GM10266 (cell line): ENCODE results near the gene DDHD1.
"Not testable (repeated sequence)": the region's sequence is repeated elsewhere in the genome, so short reads cannot be mapped to it uniquely, and the experiment has no call there.

Experiments used
- DNase-seq: peaks from one replicate; pipeline ENCODE4 v3.0.0; 2012; ENCODE audit errors: extremely low spot score
- TF ChIP-seq, protein P1 (sequence below): IDR thresholded peaks from 2 replicates; pipeline ENCODE4 v1.5.1; 2012; ENCODE audit warnings: mild to moderate bottlenecking, low read depth; ENCODE audit not compliant: control insufficient read depth, insufficient read depth; ENCODE audit errors: missing control alignments

DDHD1 gene

DNA sequence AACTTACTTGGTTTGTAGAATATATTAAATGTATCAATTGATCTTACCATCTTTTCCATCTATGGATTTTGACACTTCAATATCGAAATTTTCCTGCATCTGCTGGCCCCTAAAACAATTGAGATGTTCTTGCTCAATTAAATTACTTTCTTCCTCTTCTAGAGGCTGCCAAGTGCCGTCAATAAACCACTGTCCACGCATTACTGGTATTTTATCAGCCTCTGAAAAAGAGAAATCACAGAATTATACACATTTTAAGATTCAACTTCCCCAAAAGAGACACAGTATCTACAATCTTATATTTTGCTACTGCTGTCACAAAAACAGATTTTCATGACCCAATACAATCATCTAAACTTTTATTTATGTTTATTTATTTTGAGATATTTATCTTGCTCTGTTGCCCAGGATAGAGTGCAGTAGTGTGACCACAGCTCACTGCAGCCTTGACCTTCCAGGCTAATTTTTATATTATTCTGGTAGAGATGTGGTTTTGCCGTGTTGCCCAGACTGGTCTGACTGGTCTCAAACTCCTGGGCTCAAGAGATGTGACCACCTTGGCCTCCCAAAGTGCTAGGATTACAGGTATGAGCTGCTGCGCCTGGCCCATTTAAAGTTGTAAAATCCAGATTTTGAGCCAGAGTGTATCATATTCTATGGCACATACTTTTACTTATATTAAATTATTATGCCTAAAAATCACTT lies 49.3 kb downstream of the DDHD1 start:
- TF ChIP-seq, protein P1, sequence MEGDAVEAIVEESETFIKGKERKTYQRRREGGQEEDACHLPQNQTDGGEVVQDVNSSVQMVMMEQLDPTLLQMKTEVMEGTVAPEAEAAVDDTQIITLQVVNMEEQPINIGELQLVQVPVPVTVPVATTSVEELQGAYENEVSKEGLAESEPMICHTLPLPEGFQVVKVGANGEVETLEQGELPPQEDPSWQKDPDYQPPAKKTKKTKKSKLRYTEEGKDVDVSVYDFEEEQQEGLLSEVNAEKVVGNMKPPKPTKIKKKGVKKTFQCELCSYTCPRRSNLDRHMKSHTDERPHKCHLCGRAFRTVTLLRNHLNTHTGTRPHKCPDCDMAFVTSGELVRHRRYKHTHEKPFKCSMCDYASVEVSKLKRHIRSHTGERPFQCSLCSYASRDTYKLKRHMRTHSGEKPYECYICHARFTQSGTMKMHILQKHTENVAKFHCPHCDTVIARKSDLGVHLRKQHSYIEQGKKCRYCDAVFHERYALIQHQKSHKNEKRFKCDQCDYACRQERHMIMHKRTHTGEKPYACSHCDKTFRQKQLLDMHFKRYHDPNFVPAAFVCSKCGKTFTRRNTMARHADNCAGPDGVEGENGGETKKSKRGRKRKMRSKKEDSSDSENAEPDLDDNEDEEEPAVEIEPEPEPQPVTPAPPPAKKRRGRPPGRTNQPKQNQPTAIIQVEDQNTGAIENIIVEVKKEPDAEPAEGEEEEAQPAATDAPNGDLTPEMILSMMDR = no peak
- DNase-seq = no peak

GRCh38 chr14:53093206-53093605 lies 59.9 kb downstream of the DDHD1 start:
- DNase-seq = no peak
- TF ChIP-seq, protein P1 = no peak

DNA sequence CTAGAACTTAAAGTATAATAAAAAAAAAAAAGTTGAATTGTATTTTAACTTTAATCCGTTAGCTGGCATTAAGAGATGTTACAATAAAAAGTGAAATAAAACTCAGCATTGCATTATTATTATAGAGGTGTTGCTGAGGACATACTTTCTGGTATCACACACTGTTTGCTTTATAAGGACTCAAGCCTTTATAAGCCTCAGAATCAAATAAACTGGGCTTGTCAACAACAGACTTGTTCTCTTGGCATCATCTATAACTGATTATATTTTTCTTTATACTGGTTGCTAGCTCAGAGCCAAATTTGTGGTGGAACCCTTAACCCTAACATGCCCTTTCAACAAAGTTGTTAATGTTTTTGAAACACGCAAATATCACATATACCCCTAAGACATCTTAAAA lies 62.3 kb downstream of the DDHD1 start:
- DNase-seq = no peak
- TF ChIP-seq, protein P1 = no peak

DNA sequence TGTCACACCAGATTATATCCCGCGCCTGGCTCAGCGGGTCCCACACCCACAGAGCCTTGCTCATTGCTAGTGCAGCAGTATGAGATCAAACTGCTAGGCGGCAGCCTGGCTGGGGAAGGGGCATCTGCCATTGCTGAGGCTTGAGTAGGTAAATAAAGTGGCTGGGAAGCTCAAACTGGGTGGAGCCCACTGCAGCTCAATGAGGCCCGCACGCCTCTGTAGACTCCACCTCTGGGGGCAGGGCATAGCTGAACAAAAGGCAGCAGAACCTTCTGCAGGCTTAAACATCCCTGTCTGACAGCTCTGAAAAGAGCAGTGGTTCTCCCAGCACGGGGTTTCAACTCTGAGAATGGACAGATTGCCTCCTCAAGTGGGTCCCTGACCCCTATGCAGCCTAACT lies 68.2 kb downstream of the DDHD1 start:
- DNase-seq = not testable (repeated sequence)

DNA sequence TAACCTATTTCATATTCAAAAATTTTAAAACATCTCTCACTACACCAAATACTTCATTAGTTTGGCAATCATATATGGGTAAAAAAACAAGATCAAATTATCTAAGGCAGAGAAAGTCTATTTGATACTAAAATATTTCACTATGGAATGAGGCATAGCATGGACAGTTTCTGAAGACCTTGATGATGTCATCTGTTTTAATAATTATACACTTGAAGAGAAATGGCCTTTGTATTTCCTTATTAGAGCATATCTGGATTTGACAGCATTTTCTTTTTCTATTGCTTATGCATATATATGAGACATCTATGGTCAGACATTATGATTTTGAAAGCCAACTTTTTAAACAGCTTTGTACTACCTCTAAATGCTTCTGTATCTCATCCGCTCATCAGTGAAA lies 88.6 kb downstream of the DDHD1 start:
- DNase-seq = no peak
- TF ChIP-seq, protein P1 = no peak

DNA sequence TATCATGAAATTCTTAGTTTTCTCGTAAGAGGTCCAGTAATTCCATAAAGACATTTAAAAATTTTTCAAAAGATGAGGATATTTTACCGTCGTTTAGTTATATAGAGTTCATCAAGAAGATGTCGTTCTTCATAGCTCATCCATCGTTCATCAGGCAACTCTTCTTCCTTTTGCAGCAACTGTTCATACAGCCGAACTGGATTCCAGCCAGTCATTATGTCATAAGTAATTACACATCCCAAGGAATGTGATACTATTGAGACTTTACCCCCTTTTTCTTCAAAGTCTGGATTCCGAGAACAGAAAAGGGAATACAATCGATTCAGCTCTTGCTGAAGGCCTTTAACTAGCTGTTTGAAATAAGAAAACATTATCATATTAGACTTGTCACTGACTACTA lies 90.3 kb downstream of the DDHD1 start:
- DNase-seq = no peak
- TF ChIP-seq, protein P1 = no peak

DNA sequence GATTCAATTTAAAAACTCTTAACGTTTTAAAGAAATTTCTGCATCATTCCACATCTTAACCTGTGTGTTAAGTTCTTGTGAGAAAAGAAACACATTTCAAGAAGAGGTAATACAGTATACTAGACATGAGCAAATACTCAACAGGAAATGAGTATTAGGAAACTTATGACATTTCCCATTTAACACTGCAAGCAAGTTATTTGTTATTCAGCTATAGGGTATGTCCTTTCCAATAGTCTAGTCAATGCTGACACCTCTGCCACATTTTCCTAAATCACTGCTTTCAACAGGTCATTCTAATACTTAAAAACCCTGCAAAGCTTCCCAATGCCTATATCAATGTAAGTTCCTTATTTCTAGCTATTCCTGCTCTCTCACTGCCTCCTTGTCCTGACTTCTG lies 93.1 kb downstream of the DDHD1 start:
- TF ChIP-seq, protein P1 = no peak
- no peak for DNase-seq

DNA sequence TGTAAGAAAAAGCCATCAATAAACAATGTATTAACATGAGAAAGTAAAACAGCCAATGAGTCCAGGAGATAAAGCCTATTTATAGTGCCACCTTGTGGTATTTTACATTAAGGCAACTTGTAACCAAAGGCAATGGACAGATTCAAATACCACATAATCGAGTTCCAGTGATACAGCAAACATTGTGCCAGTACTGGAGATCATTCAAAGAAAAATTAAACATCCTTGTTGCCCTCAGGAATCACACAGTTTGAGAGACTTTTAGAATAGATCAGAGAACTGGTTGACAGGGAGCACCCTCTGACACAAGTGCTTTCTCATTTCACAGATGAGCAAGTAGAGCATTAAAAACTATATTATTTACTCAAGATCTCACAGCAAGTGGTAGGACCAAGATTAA lies 98.1 kb downstream of the DDHD1 start:
- TF ChIP-seq, protein P1 = peak; percentile 59
- peak; percentile 37 for DNase-seq
